NCI-H524 (cell line): Measurements from ENCODE around the gene KCNK16.

Experiments used
- DNase-seq, 2 experiments: peaks; one replicate each; lab custom pipeline; 2025; lab: John Stamatoyannopoulos, UW

Gene KCNK16

GRCh38 chr6:39341937-39342336, 19.4 kb upstream of the KCNK16 start:
- DNase-seq, result no peak

GRCh38 chr6:39341352-39341751, 18.9 kb upstream of the KCNK16 start:
- DNase-seq, result no peak

- peak; percentile 96 to 97 for DNase-seq
These were observed 17.5 kb upstream of the KCNK16 start for GRCh38 chr6:39339868-39340550.

- DNase-seq, result peak in 1 of 2 experiments; percentile 89
These were observed 16.8 kb upstream of the KCNK16 start for GRCh38 chr6:39339096-39339867.

- DNase-seq, result no peak
These were observed 15.9 kb upstream of the KCNK16 start for GRCh38 chr6:39338397-39338796.

- DNase-seq, result peak in 1 of 2 experiments; percentile 11
These were observed 13.5 kb upstream of the KCNK16 start for GRCh38 chr6:39335780-39336545.

GRCh38 chr6:39333644-39334438, 11.3 kb upstream of the KCNK16 start:
- DNase-seq, result no peak

- DNase-seq, result peak in 1 of 2 experiments; percentile 61
These were observed 8.0 kb upstream of the KCNK16 start for GRCh38 chr6:39330476-39330875.

GRCh38 chr6:39330057-39330456, 7.6 kb upstream of the KCNK16 start:
- DNase-seq, result no peak

- no peak for DNase-seq
These were observed 5.6 kb upstream of the KCNK16 start for GRCh38 chr6:39328066-39328465.

GRCh38 chr6:39327507-39327906, 5.0 kb upstream of the KCNK16 start:
- DNase-seq, result no peak

GRCh38 chr6:39321761-39322160, 741 bp downstream of the KCNK16 start:
- DNase-seq, result no peak

- DNase-seq, result no peak
These were observed 2.0 kb downstream of the KCNK16 start for GRCh38 chr6:39320363-39320984.

- no peak for DNase-seq
These were observed 2.7 kb downstream of the KCNK16 start for GRCh38 chr6:39319621-39320362.

- no peak for DNase-seq
These were observed 5.2 kb downstream of the KCNK16 start for GRCh38 chr6:39317256-39317655.

- DNase-seq, result no peak
These were observed 8.2 kb downstream of the KCNK16 start, which contains the start of gene KCNK17 for GRCh38 chr6:39314273-39314795. KCNK17 (minus strand) TSS chr6:39314419; CDS start chr6:39314320, 99 bp downstream.

- peak in 1 of 2 experiments; percentile 28 for DNase-seq
These were observed 8.8 kb downstream of the KCNK16 start for GRCh38 chr6:39313526-39314272.

GRCh38 chr6:39312912-39313525, 9.5 kb downstream of the KCNK16 start:
- no peak for DNase-seq

- peak in 1 of 2 experiments; percentile 59 for DNase-seq
These were observed 12.0 kb downstream of the KCNK16 start for GRCh38 chr6:39310542-39310941.
